Prostate gland (tissue), 2 donors: ENCODE results near the gene ARL14EP. TPM values are rescaled to one million over a fixed set of nuclear protein-coding genes. Genes with fewer than 3 reads are reported as not detected.

ENCODE experiments used
- DNase-seq: peaks from one replicate; pipeline ENCODE4 v3.0.0-alpha.2; 2019; ENCODE audit warnings: low spot score
- H3K27ac ChIP-seq, 2 donors: fragments of 200-600 bp; sonication (generic); 2 replicates each; pipeline ENCODE4 v1.5.1; 2017 to 2019
- H3K27me3 ChIP-seq: fragments of 200-600 bp; sonication (generic); replicated peaks from 2 replicates; pipeline ENCODE4 v1.5.1; 2019; ENCODE audit not compliant: insufficient read depth
- H3K36me3 ChIP-seq, 2 donors: fragments of 200-600 bp; sonication (generic); 1 replicate in 1 of 2; 2 replicates in 1 of 2; pipeline versions ENCODE4 v1.5.1 to v1.8.1; 2017 to 2019
- H3K4me1 ChIP-seq: fragments of 200-600 bp; sonication (generic); replicated peaks from 2 replicates; pipeline ENCODE4 v1.5.1; 2019
- H3K4me3 ChIP-seq, 2 donors: fragments of 200-600 bp; sonication (generic); 2 replicates each; pipeline ENCODE4 v1.5.1; 2017 to 2019
- H3K9me3 ChIP-seq: fragments of 200-600 bp; sonication (generic); 2 replicates; pipeline ENCODE4 v1.5.1; 2017
- POLR2A ChIP-seq: fragments of 450-650 bp; IDR thresholded peaks from one replicate; pipeline ENCODE4 v1.6.1; 2016; ENCODE audit warnings: antibody characterized with exemption, mild to moderate bottlenecking
- POLR2AphosphoS5 ChIP-seq: sonication (generic); formaldehyde crosslinking; IDR thresholded peaks from one replicate; pipeline ENCODE4 v1.6.1; 2017; ENCODE audit warnings: antibody characterized with exemption
- WGBS: methylation state at CpG from one replicate; pipeline ENCODE4 v1.1.5; 2018; 5-methylcytosine and 5-hydroxymethylcytosine counted together
- intact Hi-C: fragments of 100-400 bp; cut with DNase I; formaldehyde crosslinking; loops from one replicate; pipeline ENCODE4 v1.14.2; 2022
- total RNA-seq, 2 donors: library from RNA; depleted of rRNA; stranded (reverse); fragments of >200 nt; gene quantifications; one replicate each; pipeline ENCODE4 v1.1.0, GENCODE V29; 2016
- TF ChIP-seq, protein P1 (sequence below), 4 experiments: fragments of 200-600 bp in 2 of 4; fragments of 450-650 bp in 2 of 4; sonication (generic) in 2 of 4; IDR thresholded peaks; 1 replicate in 3 of 4; 2 replicates in 1 of 4; pipeline ENCODE4 v1.5.1; 2016 to 2019; ENCODE audit warnings: antibody characterized with exemption in 4 of 4, mild to moderate bottlenecking in 2 of 4, moderate library complexity in 2 of 4

Gene ARL14EP
- total RNA-seq, 2 donors from 2014 or later = 26.0 to 27.9 TPM

DNA sequence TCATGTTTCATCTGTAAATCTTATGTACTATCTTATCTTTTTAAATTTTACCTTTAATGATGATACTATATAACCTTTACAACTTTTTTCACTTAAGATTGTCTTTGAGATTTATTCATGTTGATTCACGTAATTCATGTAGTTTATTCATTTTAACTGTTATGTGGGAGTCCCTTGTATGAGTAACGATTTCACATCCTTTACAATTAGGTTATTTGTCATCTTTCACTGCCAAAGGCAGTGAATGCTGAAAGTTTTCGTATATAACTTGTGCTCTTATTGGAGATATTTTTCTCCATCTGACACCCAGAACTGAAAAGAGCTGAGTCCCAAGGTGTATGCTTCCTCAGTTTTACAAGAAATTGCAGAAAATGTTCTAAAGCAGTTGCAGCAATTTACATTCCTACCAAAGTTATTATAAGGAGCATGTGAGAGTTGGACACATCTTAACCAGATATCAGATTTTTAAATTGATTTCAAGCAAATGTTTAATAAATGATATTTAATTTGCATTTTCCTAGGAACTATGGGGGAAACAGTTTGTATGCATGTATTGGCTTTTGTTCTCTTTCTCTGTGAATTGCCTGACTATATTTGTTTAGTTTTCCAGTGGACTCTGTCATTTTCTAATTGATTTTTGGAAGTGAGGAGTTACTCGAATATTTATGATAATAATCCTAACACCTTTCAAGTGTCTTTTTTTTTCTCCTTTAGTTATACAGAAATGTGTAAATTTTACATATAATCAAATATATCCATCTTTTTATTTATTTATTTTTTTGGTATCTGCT is 6.4 kb downstream of the ARL14EP start:
- H3K4me3 ChIP-seq = no peak overlapping the region
- H3K36me3 ChIP-seq = no peaks in the 10 kb centered on the region
- TF ChIP-seq, protein P1, sequence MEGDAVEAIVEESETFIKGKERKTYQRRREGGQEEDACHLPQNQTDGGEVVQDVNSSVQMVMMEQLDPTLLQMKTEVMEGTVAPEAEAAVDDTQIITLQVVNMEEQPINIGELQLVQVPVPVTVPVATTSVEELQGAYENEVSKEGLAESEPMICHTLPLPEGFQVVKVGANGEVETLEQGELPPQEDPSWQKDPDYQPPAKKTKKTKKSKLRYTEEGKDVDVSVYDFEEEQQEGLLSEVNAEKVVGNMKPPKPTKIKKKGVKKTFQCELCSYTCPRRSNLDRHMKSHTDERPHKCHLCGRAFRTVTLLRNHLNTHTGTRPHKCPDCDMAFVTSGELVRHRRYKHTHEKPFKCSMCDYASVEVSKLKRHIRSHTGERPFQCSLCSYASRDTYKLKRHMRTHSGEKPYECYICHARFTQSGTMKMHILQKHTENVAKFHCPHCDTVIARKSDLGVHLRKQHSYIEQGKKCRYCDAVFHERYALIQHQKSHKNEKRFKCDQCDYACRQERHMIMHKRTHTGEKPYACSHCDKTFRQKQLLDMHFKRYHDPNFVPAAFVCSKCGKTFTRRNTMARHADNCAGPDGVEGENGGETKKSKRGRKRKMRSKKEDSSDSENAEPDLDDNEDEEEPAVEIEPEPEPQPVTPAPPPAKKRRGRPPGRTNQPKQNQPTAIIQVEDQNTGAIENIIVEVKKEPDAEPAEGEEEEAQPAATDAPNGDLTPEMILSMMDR (IDR thresholded peaks at IDR 0.05) = no peak
- no peak for TF ChIP-seq POLR2AphosphoS5
- no peak for TF ChIP-seq POLR2A
- intact Hi-C loops = loop anchor here (10.0 kb wide), 1 partner anchor 195 kb away; no protein-coding TSS in a partner anchor
- H3K27me3 ChIP-seq = no peaks in the 10 kb centered on the region
- H3K27ac ChIP-seq = no peak overlapping the region
- no peaks in the 10 kb centered on the region for H3K9me3 ChIP-seq
- no peak for DNase-seq
- 70% methylated on average over 4 of the region's 4 CpGs for WGBS
- no peaks in the 10 kb centered on the region for H3K4me1 ChIP-seq

DNA sequence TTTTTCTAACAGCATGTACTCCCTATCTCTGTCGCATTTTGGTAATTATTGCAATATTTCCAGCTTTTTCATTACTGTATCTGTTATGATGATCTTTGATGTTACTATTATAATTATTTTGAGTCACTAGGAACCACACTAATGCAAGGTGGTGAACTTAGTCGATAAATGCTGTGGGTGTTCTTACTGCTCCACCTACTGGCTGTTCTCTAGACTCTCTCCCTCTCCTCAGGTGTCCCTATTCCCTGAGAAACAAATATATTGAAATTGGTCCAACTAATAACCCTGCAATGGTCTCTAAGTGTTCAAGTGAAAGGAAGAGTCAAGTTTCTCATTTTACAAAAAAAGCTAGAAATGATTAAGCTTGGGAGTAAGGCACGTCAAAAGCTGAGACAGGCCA is 10.5 kb downstream of the ARL14EP start:
- Histone ChIP-seq H3K27me3 (no peaks in the 10 kb centered on the region), H3K36me3 (no peaks in the 10 kb centered on the region), H3K4me1 (no peaks in the 10 kb centered on the region), H3K27ac (no peak overlapping the region), H3K9me3 (no peaks in the 10 kb centered on the region), H3K4me3 (no peak overlapping the region)
- no peak for TF ChIP-seq POLR2A
- TF ChIP-seq, protein P1 (IDR thresholded peaks at IDR 0.05) = peak in 3 of 4 experiments; percentile 16 to 36 (median 35)
- no peak for TF ChIP-seq POLR2AphosphoS5
- intact Hi-C loops = no loop called here
- WGBS = 75% methylated on average over 3 of the region's 3 CpGs
- no peak for DNase-seq

DNA sequence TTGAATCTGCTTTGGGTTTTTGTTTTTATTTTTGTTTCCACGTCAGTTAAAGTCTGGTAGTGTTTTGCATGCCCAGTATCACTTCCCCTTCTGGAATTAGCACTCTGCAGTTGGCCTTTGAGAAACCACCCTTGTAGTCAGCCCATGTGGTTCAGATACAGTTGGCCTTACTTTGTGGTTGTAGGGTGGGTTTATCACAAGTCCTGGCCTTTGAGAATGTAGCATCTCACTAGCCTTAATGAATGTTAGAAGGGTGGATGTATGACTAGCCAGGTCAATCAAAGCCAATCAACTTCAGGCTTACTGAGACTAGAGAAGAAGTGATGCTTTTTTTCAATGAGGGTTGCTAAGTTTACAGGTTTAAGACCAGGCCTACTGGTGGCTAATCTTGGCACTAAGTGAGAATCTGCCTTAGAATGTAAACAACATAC is 19.8 kb downstream of the ARL14EP start:
- H3K4me1 ChIP-seq = no peaks in the 10 kb centered on the region
- TF ChIP-seq POLR2AphosphoS5 (no peak), POLR2A (no peak)
- TF ChIP-seq, protein P1 (IDR thresholded peaks at IDR 0.05) = no peak
- WGBS = 96% methylated on average over 1 of the region's 1 CpG
- no peaks in the 10 kb centered on the region for H3K36me3 ChIP-seq
- no peak overlapping the region for H3K4me3 ChIP-seq
- no peak overlapping the region for H3K27ac ChIP-seq
- no peaks in the 10 kb centered on the region for H3K9me3 ChIP-seq
- intact Hi-C loops = loop anchor here (5.0 kb wide), 1 partner anchor 570 kb away; no protein-coding TSS in a partner anchor
- no peaks in the 10 kb centered on the region for H3K27me3 ChIP-seq
- DNase-seq = no peak

DNA sequence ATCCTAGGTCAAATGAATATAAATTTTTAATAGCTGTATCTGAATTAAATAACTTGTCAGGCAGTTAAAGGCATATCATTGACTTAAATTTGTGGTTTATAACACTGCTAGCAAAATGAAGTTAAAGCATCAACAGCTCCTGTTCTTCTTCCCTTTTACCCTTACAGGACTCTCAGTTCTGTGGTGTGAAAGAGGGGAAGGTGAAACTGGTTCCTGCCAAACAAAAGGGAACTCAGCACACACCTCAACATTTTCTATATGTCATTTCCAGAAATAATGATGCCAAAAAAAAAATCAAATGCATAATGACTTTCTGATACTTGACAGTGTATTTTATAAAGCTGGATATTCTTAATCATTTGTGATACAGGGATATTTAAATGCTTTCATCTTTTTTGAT is 21.2 kb downstream of the ARL14EP start:
- no peak overlapping the region for H3K27ac ChIP-seq
- no peaks in the 10 kb centered on the region for H3K27me3 ChIP-seq
- H3K36me3 ChIP-seq = no peaks in the 10 kb centered on the region
- intact Hi-C loops = loop anchor here (5.0 kb wide), 1 partner anchor 568 kb away; no protein-coding TSS in a partner anchor
- TF ChIP-seq, protein P1 (IDR thresholded peaks at IDR 0.05) = no peak
- TF ChIP-seq POLR2A = no peak
- no peak for TF ChIP-seq POLR2AphosphoS5
- no peak overlapping the region for H3K4me3 ChIP-seq
- DNase-seq = no peak
- H3K4me1 ChIP-seq = no peaks in the 10 kb centered on the region
- no peaks in the 10 kb centered on the region for H3K9me3 ChIP-seq

DNA sequence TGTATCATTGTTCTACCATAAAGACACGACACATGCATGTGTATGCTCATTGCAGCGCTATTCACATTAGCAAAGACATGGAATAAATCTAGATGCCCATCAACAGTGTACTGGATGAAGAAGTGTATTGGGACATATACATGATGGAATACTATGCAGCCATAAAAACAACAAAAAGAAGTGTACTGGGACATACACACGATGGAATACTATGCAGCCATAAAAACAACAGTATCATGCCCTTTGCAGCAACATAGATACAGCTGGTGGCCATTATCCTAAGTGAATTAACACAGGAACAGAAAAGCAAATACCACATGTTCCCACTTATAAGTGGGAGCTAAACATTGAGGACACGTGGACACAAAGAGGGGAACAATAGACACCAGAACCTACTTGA is 22.7 kb downstream of the ARL14EP start:
- no peak overlapping the region for H3K4me3 ChIP-seq
- WGBS = 85% methylated on average over 4 of the region's 4 CpGs
- intact Hi-C loops = loop anchor here (2.0 kb wide), 1 partner anchor 509 kb away; no protein-coding TSS in a partner anchor
- no peaks in the 10 kb centered on the region for H3K27me3 ChIP-seq
- no peaks in the 10 kb centered on the region for H3K4me1 ChIP-seq
- TF ChIP-seq POLR2AphosphoS5 (no peak), POLR2A (no peak)
- TF ChIP-seq, protein P1 (IDR thresholded peaks at IDR 0.05) = no peak
- no peak for DNase-seq
- no peaks in the 10 kb centered on the region for H3K9me3 ChIP-seq
- no peak overlapping the region for H3K27ac ChIP-seq
- no peaks in the 10 kb centered on the region for H3K36me3 ChIP-seq
